VCaP (cell line): Measurements from ENCODE around the gene SDCCAG8.

Experiments
- H3K27ac ChIP-seq: fragments of 450-650 bp; 2 replicates; pipeline ENCODE4 v1.5.1; 2017
- CTCF ChIP-seq: fragments of 450-650 bp; conservative IDR thresholded peaks from 2 replicates; pipeline ENCODE4 v1.5.1; 2017; ENCODE audit warnings: mild to moderate bottlenecking, moderate library complexity

The SDCCAG8 gene

GRCh38 chr1:243447347-243447746 lies 191.5 kb downstream of the SDCCAG8 start:
- no peak for TF ChIP-seq CTCF
- H3K27ac ChIP-seq: no peak overlapping the region

GRCh38 chr1:243447844-243448243 lies 192.0 kb downstream of the SDCCAG8 start:
- H3K27ac ChIP-seq: no peak overlapping the region
- TF ChIP-seq CTCF: no peak

GRCh38 chr1:243449373-243449772 lies 193.5 kb downstream of the SDCCAG8 start:
- no peak for TF ChIP-seq CTCF
- no peak overlapping the region for H3K27ac ChIP-seq

GRCh38 chr1:243452092-243452491 lies 196.3 kb downstream of the SDCCAG8 start:
- TF ChIP-seq CTCF: no peak
- H3K27ac ChIP-seq: no peak overlapping the region

GRCh38 chr1:243454328-243454997 lies 198.6 kb downstream of the SDCCAG8 start:
- TF ChIP-seq CTCF: no peak
- H3K27ac ChIP-seq: no peak overlapping the region

GRCh38 chr1:243455760-243456651 lies 200.2 kb downstream of the SDCCAG8 start:
- TF ChIP-seq CTCF: no peak
- no peak overlapping the region for H3K27ac ChIP-seq

GRCh38 chr1:243457363-243457982 lies 201.6 kb downstream of the SDCCAG8 start:
- no peak for TF ChIP-seq CTCF
- no peak overlapping the region for H3K27ac ChIP-seq
